SIG-M5 (cell line): ENCODE measurements around the gene BAZ1B.
"Not testable (repeated sequence)": the region's sequence is repeated elsewhere in the genome, so short reads cannot be mapped to it uniquely, and the experiment has no call there.

Experiments used
- DNase-seq: peaks from one replicate; lab custom pipeline; 2025; lab: John Stamatoyannopoulos, UW

BAZ1B gene

GRCh38 chr7:73442903-73443500, 79.1 kb downstream of the BAZ1B start:
- DNase-seq = no peak

GRCh38 chr7:73442222-73442902, 79.7 kb downstream of the BAZ1B start:
- DNase-seq = no peak

GRCh38 chr7:73439410-73439704, 82.7 kb downstream of the BAZ1B start:
- DNase-seq = no peak

GRCh38 chr7:73438547-73439409, 83.3 kb downstream of the BAZ1B start:
- no peak for DNase-seq

DNA sequence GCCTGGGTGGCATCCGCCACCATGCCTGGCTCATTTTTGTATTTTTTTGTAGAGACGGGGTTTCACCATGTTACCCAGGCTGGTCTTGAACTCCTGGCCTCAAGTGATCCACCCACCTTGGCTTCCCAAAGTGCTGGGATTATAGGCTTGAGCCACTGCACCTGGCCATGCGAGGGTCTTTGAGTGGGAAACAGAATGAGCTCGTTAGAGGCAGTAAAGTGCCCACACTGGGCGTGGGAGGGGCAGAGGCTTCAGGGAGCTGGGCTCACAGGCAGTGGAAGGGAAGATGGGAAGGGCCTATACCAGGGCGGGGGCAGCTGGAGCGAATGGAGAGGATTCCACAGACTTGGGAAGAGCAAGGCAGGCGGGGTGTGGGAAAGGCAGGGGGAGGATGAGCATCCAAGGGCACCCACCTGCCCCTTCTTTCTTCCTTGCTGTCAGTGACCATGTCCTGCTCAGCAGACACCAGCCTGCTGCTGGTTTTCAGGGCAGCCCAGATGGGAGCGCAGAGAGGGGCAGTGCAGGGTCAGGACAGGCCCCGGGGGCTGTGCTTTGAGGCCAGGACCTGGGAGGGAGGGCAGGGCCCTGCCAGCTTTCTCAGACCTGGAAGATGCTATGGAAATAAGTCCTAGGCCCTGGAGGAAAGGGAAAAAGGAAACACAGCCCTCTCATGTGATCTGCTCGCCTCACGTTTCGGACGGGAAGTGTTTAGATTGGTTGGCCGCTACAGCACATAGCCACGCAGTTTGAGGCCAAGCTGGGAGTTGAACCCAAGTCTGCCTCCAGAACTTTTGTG, 84.3 kb downstream of the BAZ1B start:
- DNase-seq = no peak

GRCh38 chr7:73437091-73437490, 85.0 kb downstream of the BAZ1B start:
- no peak for DNase-seq

DNA sequence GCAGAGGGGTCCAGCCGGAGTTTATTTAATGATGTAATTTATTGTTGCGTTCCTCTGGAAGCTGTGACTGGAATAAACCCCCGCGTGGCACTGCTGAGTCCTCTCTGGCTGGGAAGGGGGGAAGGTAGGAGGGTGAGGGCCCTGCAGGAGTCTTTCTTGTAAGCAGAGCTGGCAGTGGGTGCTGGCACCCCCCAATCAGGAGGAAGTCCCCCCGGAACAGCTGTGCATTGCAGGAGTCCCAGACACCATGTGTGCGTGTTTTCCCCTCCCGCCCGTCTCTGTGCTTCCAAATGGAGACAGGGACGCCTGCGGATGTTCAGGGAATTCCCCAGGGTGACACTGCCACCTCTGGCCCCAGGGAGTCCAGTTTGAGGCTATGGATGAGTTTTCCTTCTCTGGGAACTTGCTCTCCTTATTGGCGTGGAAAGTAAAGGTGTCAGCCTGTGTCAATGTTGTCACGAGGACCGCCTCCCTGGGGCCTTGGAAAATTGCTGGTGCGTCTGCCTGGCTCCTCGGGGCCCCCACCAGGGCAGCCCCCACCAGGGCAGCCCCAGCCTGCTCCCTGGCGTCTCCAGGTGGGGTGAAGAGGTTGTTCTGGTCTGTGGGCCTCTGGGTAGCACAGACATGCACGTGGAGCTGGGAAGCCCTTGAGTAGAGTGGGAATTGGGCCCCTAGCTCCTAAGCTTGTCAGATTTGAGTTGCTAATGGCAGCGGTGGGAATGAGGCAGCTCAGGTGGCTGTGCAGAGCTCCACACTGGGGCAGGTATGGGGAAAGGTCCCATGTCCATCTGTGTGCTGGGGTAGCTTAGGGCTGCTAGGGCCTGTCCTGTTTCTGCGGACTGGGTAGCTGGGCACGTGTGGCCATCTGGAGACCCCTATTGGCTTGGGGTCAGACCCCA, 85.8 kb downstream of the BAZ1B start:
- DNase-seq = no peak

- DNase-seq = no peak
These were observed 86.6 kb downstream of the BAZ1B start for GRCh38 chr7:73435471-73436009.

DNA sequence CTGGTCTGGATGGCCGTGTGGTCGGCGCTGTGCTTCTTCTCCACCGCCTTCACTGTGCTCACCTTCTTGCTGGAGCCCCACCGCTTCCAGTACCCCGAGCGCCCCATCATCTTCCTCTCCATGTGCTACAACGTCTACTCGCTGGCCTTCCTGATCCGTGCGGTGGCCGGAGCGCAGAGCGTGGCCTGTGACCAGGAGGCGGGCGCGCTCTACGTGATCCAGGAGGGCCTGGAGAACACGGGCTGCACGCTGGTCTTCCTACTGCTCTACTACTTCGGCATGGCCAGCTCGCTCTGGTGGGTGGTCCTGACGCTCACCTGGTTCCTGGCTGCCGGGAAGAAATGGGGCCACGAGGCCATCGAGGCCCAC, 87.4 kb downstream of the BAZ1B start:
- DNase-seq = no peak

GRCh38 chr7:73433924-73434700, 88.0 kb downstream of the BAZ1B start:
- DNase-seq = no peak

DNA sequence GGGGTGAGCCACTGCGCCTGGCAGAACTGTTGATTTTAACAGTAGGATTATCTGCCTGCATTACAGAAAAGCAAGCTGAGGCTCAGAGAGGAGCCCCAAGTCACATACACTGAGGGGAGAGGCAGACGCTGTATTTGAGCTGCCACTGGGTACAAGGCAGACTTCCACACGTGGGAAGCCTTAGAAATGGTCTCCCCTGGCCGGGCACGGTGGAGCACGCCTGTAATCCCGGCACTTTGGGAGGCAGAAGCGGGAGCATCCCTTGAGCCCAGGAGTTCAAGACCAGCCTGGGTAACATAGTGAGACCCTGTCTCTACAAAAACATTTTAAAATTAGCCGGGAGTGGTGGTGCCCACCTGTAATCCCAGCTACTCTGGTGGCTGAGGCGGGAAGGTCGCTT, 89.4 kb downstream of the BAZ1B start:
- no peak for DNase-seq

- no peak for DNase-seq
These were observed 90.9 kb downstream of the BAZ1B start for GRCh38 chr7:73431041-73431835.

DNA sequence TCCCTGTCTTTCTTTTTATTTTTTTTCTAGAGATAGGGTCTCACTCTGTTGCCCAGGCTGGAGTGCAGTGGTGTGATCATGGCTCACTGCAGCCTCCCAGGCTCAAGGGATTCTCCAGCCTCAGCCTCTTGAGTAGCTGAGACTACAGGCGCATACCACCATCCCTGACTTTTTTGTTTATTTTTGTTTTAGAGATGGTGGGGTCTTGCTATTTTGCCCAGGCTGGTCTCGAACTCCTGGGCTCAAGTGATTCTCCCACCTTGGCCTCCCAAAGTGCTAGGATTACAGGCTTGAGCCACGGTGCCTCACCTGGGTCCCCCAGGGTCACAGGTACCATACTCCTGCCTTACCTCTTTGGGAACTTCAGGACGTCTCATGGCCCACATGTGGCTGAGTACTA, 91.6 kb downstream of the BAZ1B start:
- DNase-seq = not testable (repeated sequence)

GRCh38 chr7:73429622-73430505, 92.2 kb downstream of the BAZ1B start:
- no peak for DNase-seq

- no peak for DNase-seq
These were observed 92.9 kb downstream of the BAZ1B start for GRCh38 chr7:73429215-73429614.

DNA sequence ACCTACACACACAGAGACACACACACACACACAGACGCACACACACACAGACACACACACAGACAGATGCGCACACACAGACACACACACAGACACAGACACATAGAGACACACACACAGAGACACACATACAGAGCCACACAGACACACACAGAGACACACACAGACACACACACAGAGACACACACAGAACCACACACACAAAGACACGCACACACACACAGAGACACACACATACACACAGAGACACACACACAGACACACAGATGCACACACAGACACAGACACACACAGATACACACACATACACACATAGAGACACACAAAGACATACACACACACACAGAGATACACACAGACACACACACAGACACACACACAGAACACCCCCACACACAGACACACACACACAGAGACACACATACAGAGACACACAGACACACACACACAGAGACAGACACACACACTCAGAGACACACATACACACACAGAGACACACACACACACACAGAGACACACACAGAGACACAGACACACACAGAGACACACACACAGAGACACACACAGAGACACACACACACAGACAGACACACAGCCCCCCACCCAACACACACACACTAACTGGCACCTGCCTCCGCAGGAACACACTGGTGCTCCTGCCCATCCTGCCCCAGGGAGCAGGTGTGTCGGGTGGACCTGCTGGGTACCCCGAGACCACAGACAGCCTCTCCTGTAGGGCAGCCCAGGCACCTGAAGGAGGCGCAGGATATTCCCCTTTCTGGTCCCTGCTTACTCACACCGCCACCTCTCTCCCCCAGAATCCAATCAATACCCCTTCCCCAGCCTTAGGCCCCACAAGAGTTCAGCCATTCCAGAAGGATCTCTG, 93.9 kb downstream of the BAZ1B start:
- DNase-seq = no peak

DNA sequence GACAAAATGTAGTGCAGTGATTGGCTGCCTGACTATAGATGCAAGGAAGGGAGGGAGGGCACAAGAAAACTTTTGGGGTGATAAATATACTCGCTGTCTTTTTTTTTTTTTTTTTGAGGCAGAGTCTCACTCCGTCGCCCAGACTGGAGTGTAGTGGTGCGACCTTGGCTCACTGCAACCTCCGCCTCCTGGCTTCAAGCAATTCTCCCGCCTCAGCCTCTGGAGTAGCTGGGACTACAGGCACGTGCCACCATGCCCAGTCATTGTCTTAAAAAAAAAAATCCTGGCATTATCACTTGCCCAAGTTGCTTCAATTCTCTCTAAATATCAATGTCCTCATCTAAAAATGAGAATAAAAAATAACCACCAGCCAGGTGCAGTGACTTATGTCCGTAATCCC, 96.1 kb downstream of the BAZ1B start:
- DNase-seq = no peak
